Measurements from ENCODE around the gene MORN1. TPM values are rescaled to one million over a fixed set of nuclear protein-coding genes. Genes with fewer than 3 reads are reported as not detected.

Gene MORN1
- total and polyA plus RNA-seq, 2 of the 8 experiments (the other 6 are each of a cell fraction or from before 2014, with no cell fraction given), result 5.0 to 9.1 TPM

DNA sequence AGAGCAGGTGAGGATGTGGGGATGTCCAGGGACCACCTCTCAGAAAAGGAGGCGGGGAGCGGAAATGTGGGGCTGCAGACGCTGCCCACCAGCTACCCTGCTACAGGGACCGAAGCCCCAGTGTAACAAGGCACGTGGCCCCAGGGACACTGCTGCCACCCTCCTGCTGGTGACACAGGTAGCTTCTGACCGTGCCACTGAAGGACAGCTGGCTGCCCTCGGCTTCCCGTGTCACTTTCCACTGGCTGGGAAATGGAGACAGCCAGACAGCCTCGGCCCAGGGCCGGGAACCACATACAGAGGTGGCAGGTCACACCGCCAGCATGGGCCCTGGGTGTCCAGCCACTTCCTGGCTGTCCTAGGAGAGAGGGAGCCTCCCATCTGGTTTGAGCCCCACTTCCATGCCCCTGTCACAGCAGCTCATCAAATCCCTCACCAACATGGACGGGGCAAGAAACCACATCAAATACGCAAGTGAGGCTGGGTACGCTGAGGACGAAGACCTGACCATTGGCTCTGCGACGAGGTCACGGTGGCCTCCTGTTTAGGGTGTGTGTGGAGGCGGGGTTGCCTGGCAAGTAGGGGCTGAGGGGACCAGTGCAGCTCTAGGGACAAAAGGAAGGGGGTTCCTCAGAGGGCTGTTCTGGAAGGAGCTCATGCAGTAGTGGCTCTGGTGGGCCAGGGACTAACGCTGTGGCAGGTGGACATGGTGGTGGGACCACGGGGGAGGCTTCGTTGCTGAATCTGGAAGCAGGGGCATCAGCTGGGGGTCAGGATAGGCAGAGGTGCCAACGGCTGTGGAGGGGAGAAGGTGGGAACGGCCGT is 16.0 kb upstream of the MORN1 start:
- Histone ChIP-seq H2BK12ac (ENCODE audit: low read depth, low read length) (no peak overlapping the region), H3K4ac (replicated peaks; ENCODE audit: insufficient read length, low read depth, low read length) (no peak overlapping the region), H3K4me3 (ENCODE audit: extremely low read depth in 1 of 4, insufficient read depth in 2 of 4, low read depth in 3 of 4, low read length in 4 of 4) (no peak overlapping the region), H3K56ac (replicated peaks; ENCODE audit: insufficient read length, low read depth, low read length) (no peak overlapping the region), H3K79me2 (ENCODE audit: control insufficient read depth in 1 of 2, insufficient read depth in 2 of 2, low read length in 2 of 2) (peaks cover 0 to 6% of the 10 kb centered on the region in 2 experiments; a peak in 1 of 4 replicates), H3K23ac (ENCODE audit: insufficient read length) (no peak overlapping the region), H3K4me1 (replicated peaks in 1 of 4; ENCODE audit: control insufficient read depth in 3 of 4, insufficient read depth in 4 of 4, low read length in 3 of 4) (peaks cover 0 to 3% (median 1%) of the 10 kb centered on the region in 4 experiments; a peak in 2 of 7 replicates), H3K9me3 (ENCODE audit: insufficient read depth in 2 of 2, low read depth in 1 of 2, low read length in 1 of 2) (no peaks in the 10 kb centered on the region), H2BK120ac (replicated peaks; ENCODE audit: low read depth, low read length) (no peak overlapping the region), H4K8ac (ENCODE audit: extremely low read depth, insufficient read depth, low read length) (no peak overlapping the region; the same call in 1 of the 2 replicates), H3K23me2 (ENCODE audit: low read depth, low read length) (peaks cover 5% of the 10 kb centered on the region; the same call in 1 of the 2 replicates), H3K79me1 (ENCODE audit: low read depth, low read length) (no peaks in the 10 kb centered on the region), H3K14ac (ENCODE audit: insufficient read length) (no peak overlapping the region), H3K36me3 (ENCODE audit: control insufficient read depth in 2 of 4, insufficient read depth in 4 of 4, low read length in 3 of 4) (peaks cover 20 to 40% (median 34%) of the 10 kb centered on the region in 4 experiments; a peak in 7 of 8 replicates), H3K27me3 (replicated peaks in 1 of 4; ENCODE audit: control insufficient read depth in 3 of 4, extremely low read depth in 1 of 4, insufficient read depth in 3 of 4, low read length in 3 of 4) (no peaks in the 10 kb centered on the region), H2AFZ (ENCODE audit: low read length) (no peak overlapping the region), H3K18ac (ENCODE audit: extremely low read depth, low read length) (no peak overlapping the region), H4K20me1 (replicated peaks in 1 of 2; ENCODE audit: control insufficient read depth in 1 of 2, insufficient read depth in 2 of 2, low read length in 2 of 2) (peaks cover 4 to 15% of the 10 kb centered on the region in 2 experiments), H2BK5ac (ENCODE audit: low read depth, low read length) (no peak overlapping the region), H4K91ac (replicated peaks; ENCODE audit: insufficient read length, low read length) (no peak overlapping the region), H4K5ac (ENCODE audit: insufficient read length, low read depth, low read length) (no peak overlapping the region), H2BK20ac (ENCODE audit: low read length) (no peak overlapping the region), H3K4me2 (ENCODE audit: insufficient read depth in 1 of 2, low read depth in 2 of 2, low read length in 2 of 2) (no peak overlapping the region), H3K9ac (replicated peaks in 1 of 4; ENCODE audit: extremely low read depth in 1 of 4, low read depth in 3 of 4, low read length in 3 of 4) (no peak overlapping the region), H3K27ac (ENCODE audit: low read depth, low read length) (no peak overlapping the region), H2BK15ac (ENCODE audit: low read length) (no peak overlapping the region), H2AK5ac (ENCODE audit: low read depth, low read length) (no peak overlapping the region)
- POLR2A ChIA-PET (ENCODE audit: partially characterized antibody), result interaction anchor here (0.6 to 4.4 kb wide), 11 partner anchors 10 to 854 kb away, joined by 3 to 29 read pairs (median 3); partner anchors contain the start of gene HES5
- DNase-seq (ENCODE audit: low read depth in 1 of 2, low spot score in 2 of 2) (no peak), FAIRE-seq (no peak)
- CTCF ChIA-PET (ENCODE audit: partially characterized antibody), result interaction anchor here (0.8 to 2.4 kb wide), 13 partner anchors 10 to 1223 kb away, joined by 3 to 10 read pairs (median 4); no protein-coding TSS in a partner anchor
- 86% methylated on average over 22 of the region's 25 CpGs; no CpG with 5 or more reads in 1 of the 2 experiments for WGBS, 2 experiments (ENCODE audit: extremely low coverage in 1 of 2, insufficient coverage in 1 of 2, insufficient read length in 1 of 2, insufficient replicate concordance in 2 of 2, low coverage in 1 of 2, low lambda C conversion rate in 2 of 2, missing lambda C conversion rate in 1 of 2)
- no peak for TF ChIP-seq ZNF274 (IDR thresholded peaks at IDR 0.05; ENCODE audit: borderline replicate concordance, extremely low read depth, low read length)
- TF ChIP-seq, protein P1, sequence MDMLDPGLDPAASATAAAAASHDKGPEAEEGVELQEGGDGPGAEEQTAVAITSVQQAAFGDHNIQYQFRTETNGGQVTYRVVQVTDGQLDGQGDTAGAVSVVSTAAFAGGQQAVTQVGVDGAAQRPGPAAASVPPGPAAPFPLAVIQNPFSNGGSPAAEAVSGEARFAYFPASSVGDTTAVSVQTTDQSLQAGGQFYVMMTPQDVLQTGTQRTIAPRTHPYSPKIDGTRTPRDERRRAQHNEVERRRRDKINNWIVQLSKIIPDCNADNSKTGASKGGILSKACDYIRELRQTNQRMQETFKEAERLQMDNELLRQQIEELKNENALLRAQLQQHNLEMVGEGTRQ (IDR thresholded peaks at IDR 0.05; ENCODE audit: low read length), result no peak
- TF ChIP-seq SP4 (IDR thresholded peaks at IDR 0.05; ENCODE audit: low read length), result no peak
- TF ChIP-seq POLR2A (IDR thresholded peaks at IDR 0.05; ENCODE audit: control extremely low read depth in 1 of 2, low read depth in 2 of 2, low read length in 2 of 2), result no peak

Measured in H1 (cell line).